B cell (primary cell): ENCODE data around the gene DLX2.

Experiments used
- EZH2 ChIP-seq: IDR thresholded peaks from 2 replicates; pipeline ENCODE4 v1.6.1; 2012; ENCODE audit warnings: borderline replicate concordance, low read depth, mild to moderate bottlenecking, moderate library complexity, low read length; ENCODE audit not compliant: insufficient read depth, poor library complexity, severe bottlenecking
- TF ChIP-seq, protein P1 (sequence below): fragments of 200-600 bp; IDR thresholded peaks from one replicate; pipeline ENCODE4 v1.8.0; 2022; ENCODE audit warnings: antibody characterized with exemption, mild to moderate bottlenecking

DNA sequence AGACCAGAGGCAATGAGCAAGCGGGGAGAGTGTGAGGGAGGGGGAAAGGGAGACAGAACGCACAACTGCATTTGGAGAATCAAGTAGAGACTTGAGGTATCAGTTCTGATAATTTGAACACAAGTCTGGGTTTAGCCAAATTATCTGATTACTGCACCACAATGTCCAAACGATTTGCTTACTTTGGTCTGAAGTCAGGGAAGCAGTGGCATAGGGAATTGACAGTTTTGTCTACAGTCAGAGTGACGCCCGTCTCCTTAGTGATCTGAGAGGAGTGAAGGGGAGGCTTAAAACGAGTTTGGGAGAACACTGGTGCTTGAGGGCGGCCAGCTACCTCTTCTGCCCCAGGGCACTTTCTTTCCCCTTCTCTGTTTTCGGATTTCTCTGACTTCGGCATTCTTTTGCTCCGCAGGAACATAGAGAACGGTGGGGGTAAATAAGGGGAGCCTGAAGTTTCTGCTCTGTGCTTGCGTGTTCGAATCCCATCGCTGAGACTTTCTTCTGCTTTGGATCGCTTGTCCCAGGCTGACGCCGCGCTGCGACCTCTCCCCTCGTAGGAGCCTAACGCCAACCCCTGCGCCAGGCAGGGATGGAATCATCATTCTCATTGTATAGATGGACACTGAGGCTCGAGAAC lies 2.9 kb upstream of the DLX2 start:
- TF ChIP-seq, protein P1, sequence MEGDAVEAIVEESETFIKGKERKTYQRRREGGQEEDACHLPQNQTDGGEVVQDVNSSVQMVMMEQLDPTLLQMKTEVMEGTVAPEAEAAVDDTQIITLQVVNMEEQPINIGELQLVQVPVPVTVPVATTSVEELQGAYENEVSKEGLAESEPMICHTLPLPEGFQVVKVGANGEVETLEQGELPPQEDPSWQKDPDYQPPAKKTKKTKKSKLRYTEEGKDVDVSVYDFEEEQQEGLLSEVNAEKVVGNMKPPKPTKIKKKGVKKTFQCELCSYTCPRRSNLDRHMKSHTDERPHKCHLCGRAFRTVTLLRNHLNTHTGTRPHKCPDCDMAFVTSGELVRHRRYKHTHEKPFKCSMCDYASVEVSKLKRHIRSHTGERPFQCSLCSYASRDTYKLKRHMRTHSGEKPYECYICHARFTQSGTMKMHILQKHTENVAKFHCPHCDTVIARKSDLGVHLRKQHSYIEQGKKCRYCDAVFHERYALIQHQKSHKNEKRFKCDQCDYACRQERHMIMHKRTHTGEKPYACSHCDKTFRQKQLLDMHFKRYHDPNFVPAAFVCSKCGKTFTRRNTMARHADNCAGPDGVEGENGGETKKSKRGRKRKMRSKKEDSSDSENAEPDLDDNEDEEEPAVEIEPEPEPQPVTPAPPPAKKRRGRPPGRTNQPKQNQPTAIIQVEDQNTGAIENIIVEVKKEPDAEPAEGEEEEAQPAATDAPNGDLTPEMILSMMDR: no peak
- no peak for TF ChIP-seq EZH2
